Keratinocyte (primary cell): ENCODE measurements around the gene EME2.

ENCODE experiments used
- CTCF ChIP-seq, 3 experiments: IDR thresholded peaks in 1 of 3; conservative IDR thresholded peaks in 1 of 3; optimal IDR thresholded peaks in 1 of 3; 2 replicates in 2 of 3; 3 replicates in 1 of 3; pipeline versions ENCODE3 to v1.5.1; 2011; ENCODE audit warnings: low read length in 3 of 3, mild to moderate bottlenecking in 3 of 3, moderate library complexity in 2 of 3, control low read depth in 1 of 3, inconsistent platforms in 1 of 3; ENCODE audit not compliant: insufficient read depth in 2 of 3; ENCODE audit errors: extremely low read depth in 1 of 3
- EZH2 ChIP-seq: IDR thresholded peaks from one replicate; pipeline ENCODE4 v1.6.1; 2012; ENCODE audit warnings: inconsistent platforms, mild to moderate bottlenecking, low read length, moderate library complexity

GRCh38 chr16:1763521-1764511 lies 8.8 kb upstream of the EME2 start:
- TF ChIP-seq CTCF (optimal IDR thresholded peaks at IDR 0.05 in 1 of 3, IDR thresholded peaks at IDR 0.05 in 1 of 3, conservative IDR thresholded peaks at IDR 0.05 in 1 of 3; ENCODE audit: extremely low read depth in 1 of 3, insufficient read depth in 2 of 3, low read length in 3 of 3), result peak; percentile 37 to 87 (median 60)
- TF ChIP-seq EZH2, result no peak
